Measurements from ENCODE around the gene PKIG. TPM values are rescaled to one million over a fixed set of nuclear protein-coding genes. Genes with fewer than 3 reads are reported as not detected.

The PKIG gene
- total and polyA plus RNA-seq, 5 donors from 2014 or later = 0.44 to 1.6 (median 1.1) TPM

DNA sequence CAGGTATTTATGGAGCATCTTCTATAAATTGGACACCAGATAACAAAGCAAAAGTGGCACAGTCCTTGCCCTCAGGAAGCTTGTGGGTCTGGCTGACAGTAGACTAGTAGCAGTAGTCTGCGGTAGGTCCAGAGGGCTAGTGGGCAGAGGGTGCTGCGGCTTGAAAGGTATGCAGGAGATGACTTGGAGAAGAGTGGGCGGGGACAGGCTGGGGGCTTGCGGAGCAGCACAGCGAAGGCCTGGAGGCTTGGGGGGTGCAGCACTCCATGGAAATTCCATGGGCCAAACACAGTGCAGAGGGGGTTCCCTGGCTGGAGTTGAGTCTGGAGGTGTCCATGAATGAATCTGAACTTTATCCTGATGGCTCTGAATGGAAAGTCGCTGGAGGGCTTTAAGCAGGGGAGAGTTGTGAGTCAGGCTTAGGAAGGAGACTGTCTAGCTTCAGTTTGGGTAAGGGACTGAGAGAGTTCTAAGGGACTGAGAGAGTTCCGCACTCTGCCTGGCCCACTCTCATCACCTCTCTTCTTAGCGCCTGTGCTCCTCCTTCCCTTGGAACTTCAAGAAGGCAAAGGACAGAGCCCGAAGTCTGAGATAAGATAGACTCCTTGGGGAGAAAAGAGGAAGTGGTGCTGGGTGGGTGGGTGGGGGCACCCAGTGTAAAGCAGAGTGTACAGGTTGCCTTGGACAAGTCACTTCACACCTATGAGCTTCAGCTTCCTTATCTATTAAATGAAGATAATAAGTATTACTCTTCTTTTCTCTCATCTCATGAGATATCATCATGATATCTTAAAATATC lies 8.8 kb downstream of the PKIG start:
- Mint-ChIP-seq H3K27me3 (no peaks in the 10 kb centered on the region), H3K36me3 (no peaks in the 10 kb centered on the region), H3K27ac (peak overlapping the region in 1 of 3 donors; percentile 29), H3K9me3 (no peaks in the 10 kb centered on the region), H3K4me3 (no peak overlapping the region), H3K4me1 (no peaks in the 10 kb centered on the region)
- Histone ChIP-seq H3K9me3 (ENCODE audit: control insufficient read depth in 2 of 2, low read length in 2 of 2) (no peaks in the 10 kb centered on the region), H3K36me3 (ENCODE audit: control insufficient read depth, insufficient read depth, low read length) (no peaks in the 10 kb centered on the region), H3K4me3 (ENCODE audit: low read depth, low read length) (no peak overlapping the region), H3K27me3 (ENCODE audit: control insufficient read depth, insufficient read depth, low read length) (no peaks in the 10 kb centered on the region), H3K27ac (ENCODE audit: insufficient read depth, low read length, poor library complexity, severe bottlenecking) (no peak overlapping the region), H3K4me1 (ENCODE audit: control insufficient read depth, insufficient read depth, low read length, poor library complexity, severe bottlenecking) (no peaks in the 10 kb centered on the region)
- DNase-seq = no peak
- no peak for ATAC-seq (ENCODE audit: low read depth in 2 of 2)

DNA sequence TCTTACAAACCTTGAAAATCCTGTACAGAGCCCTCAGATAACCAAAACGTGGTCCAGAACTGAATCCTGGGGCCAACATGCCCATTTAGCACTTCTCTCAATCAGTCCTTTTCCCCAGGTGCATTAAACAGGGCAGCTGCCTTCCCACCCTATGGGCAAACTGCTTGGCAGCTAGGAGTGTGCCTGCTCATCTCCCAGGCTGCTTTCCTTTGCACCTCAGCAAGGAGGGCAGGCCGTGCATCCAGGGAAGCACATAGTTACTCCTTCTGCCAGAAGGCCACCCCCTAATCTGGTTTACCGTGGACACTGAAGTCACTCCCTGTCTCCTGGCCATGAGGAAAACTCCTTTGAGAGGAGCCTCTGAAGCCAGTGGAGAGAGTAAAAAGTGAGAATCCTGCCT lies 10.0 kb downstream of the PKIG start:
- Histone ChIP-seq H3K27me3 (ENCODE audit: control insufficient read depth, insufficient read depth, low read length) (no peaks in the 10 kb centered on the region), H3K4me3 (ENCODE audit: low read depth, low read length) (no peak overlapping the region), H3K9me3 (ENCODE audit: control insufficient read depth in 2 of 2, low read length in 2 of 2) (no peaks in the 10 kb centered on the region), H3K27ac (ENCODE audit: insufficient read depth, low read length, poor library complexity, severe bottlenecking) (no peak overlapping the region), H3K4me1 (ENCODE audit: control insufficient read depth, insufficient read depth, low read length, poor library complexity, severe bottlenecking) (no peaks in the 10 kb centered on the region), H3K36me3 (ENCODE audit: control insufficient read depth, insufficient read depth, low read length) (no peaks in the 10 kb centered on the region)
- ATAC-seq (ENCODE audit: low read depth in 2 of 2) = no peak
- DNase-seq = no peak
- Mint-ChIP-seq H3K27me3 (no peaks in the 10 kb centered on the region), H3K4me1 (no peaks in the 10 kb centered on the region), H3K9me3 (no peaks in the 10 kb centered on the region), H3K4me3 (no peak overlapping the region), H3K27ac (no peak overlapping the region), H3K36me3 (no peaks in the 10 kb centered on the region)

DNA sequence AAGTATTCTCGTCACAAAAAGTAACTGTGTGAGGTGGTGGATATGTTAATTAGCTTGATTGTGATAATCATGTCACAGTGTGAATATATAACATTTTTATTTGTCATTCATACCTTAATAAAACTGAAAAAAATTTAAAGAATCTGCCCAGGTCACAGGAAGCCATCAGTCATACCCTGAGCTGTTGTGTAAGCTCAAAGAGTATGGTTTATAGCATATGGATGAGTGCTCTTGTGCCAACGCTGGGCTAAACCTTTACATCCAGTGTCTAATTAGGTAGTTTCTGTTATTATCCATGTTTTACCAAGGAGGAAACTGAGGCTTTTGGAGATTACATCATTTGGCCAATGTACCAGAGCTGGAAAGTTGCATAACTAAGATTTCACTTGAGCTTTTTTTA lies 11.4 kb downstream of the PKIG start:
- no peak overlapping the region for H3K27ac Mint-ChIP-seq
- no peak for ATAC-seq (ENCODE audit: low read depth in 2 of 2)

DNA sequence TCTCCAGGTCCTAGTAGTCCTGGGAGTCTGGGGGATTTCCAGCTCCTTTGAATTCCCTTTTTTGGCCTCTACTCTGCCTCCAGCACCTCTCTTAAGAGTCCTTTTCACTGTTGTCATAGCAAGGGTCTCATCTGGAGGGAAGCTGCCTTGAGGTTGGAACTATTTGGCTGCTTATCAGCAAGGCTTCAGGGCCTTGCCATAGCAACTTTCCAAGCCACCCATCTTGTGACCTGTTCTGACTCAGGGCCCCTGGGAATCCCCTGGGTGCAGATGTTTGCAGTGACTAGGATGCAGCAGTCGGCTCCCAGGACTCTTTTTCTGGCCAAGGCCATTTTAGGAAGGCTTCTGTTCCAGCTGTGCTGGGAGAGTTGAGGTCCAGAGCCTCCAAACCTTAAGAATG lies 12.4 kb downstream of the PKIG start:
- Mint-ChIP-seq H3K27ac (no peak overlapping the region), H3K36me3 (no peaks in the 10 kb centered on the region), H3K9me3 (no peaks in the 10 kb centered on the region), H3K4me3 (no peak overlapping the region), H3K27me3 (no peaks in the 10 kb centered on the region), H3K4me1 (peaks cover 5 to 11% (median 7%) of the 10 kb centered on the region in 4 donors)
- no peak overlapping the region for H3K27ac ChIP-seq (ENCODE audit: insufficient read depth, low read length, poor library complexity, severe bottlenecking)
- H3K4me1 ChIP-seq (ENCODE audit: control insufficient read depth, insufficient read depth, low read length, poor library complexity, severe bottlenecking) = no peaks in the 10 kb centered on the region
- H3K36me3 ChIP-seq (ENCODE audit: control insufficient read depth, insufficient read depth, low read length) = no peaks in the 10 kb centered on the region
- DNase-seq (no peak), ATAC-seq (ENCODE audit: low read depth in 2 of 2) (no peak)
- H3K27me3 ChIP-seq (ENCODE audit: control insufficient read depth, insufficient read depth, low read length) = no peaks in the 10 kb centered on the region
- no peaks in the 10 kb centered on the region for H3K9me3 ChIP-seq (ENCODE audit: control insufficient read depth in 2 of 2, low read length in 2 of 2)
- no peak overlapping the region for H3K4me3 ChIP-seq (ENCODE audit: low read depth, low read length)

More for the DNA sequence above, 11.4 kb downstream of the PKIG start:
- H3K27me3 ChIP-seq (ENCODE audit: control insufficient read depth, insufficient read depth, low read length) = no peaks in the 10 kb centered on the region
- Mint-ChIP-seq H3K9me3 (no peaks in the 10 kb centered on the region), H3K4me3 (no peak overlapping the region), H3K4me1 (peaks cover 3 to 11% (median 6%) of the 10 kb centered on the region in 4 donors), H3K27me3 (no peaks in the 10 kb centered on the region), H3K36me3 (no peaks in the 10 kb centered on the region)
- no peaks in the 10 kb centered on the region for H3K4me1 ChIP-seq (ENCODE audit: control insufficient read depth, insufficient read depth, low read length, poor library complexity, severe bottlenecking)
- no peaks in the 10 kb centered on the region for H3K36me3 ChIP-seq (ENCODE audit: control insufficient read depth, insufficient read depth, low read length)
- no peak overlapping the region for H3K27ac ChIP-seq (ENCODE audit: insufficient read depth, low read length, poor library complexity, severe bottlenecking)
- no peak overlapping the region for H3K4me3 ChIP-seq (ENCODE audit: low read depth, low read length)
- no peak for DNase-seq
- H3K9me3 ChIP-seq (ENCODE audit: control insufficient read depth in 2 of 2, low read length in 2 of 2) = no peaks in the 10 kb centered on the region

DNA sequence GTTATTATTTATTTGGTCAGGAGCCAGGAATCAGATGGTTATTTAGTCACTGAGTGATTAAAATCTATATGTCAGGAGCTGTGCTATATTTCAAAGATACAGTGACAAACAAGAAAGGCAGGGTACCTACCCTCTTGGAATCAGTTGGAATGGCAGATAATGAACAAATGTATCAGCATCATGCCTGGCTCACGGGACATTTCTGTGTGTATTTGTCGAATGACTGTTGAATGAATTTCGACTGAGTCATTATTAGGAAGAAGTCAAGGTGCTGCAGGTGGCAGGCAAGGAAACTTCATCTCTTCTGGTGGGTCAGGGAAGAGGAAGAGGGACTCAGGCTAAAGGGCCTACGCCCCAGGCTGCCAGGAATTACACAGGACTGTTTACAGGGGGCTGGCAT lies 13.6 kb downstream of the PKIG start:
- H3K9me3 ChIP-seq (ENCODE audit: control insufficient read depth in 2 of 2, low read length in 2 of 2) = no peaks in the 10 kb centered on the region
- H3K4me3 ChIP-seq (ENCODE audit: low read depth, low read length) = no peak overlapping the region
- no peak overlapping the region for H3K27ac ChIP-seq (ENCODE audit: insufficient read depth, low read length, poor library complexity, severe bottlenecking)
- no peak for DNase-seq
- Mint-ChIP-seq H3K27me3 (no peaks in the 10 kb centered on the region), H3K9me3 (no peaks in the 10 kb centered on the region), H3K4me1 (peaks cover 5 to 11% (median 7%) of the 10 kb centered on the region in 4 donors), H3K36me3 (no peaks in the 10 kb centered on the region), H3K4me3 (no peak overlapping the region), H3K27ac (peak overlapping the region in 1 of 3 donors; percentile 46)
- no peaks in the 10 kb centered on the region for H3K27me3 ChIP-seq (ENCODE audit: control insufficient read depth, insufficient read depth, low read length)
- no peaks in the 10 kb centered on the region for H3K4me1 ChIP-seq (ENCODE audit: control insufficient read depth, insufficient read depth, low read length, poor library complexity, severe bottlenecking)
- no peak for ATAC-seq (ENCODE audit: low read depth in 2 of 2)
- H3K36me3 ChIP-seq (ENCODE audit: control insufficient read depth, insufficient read depth, low read length) = no peaks in the 10 kb centered on the region

DNA sequence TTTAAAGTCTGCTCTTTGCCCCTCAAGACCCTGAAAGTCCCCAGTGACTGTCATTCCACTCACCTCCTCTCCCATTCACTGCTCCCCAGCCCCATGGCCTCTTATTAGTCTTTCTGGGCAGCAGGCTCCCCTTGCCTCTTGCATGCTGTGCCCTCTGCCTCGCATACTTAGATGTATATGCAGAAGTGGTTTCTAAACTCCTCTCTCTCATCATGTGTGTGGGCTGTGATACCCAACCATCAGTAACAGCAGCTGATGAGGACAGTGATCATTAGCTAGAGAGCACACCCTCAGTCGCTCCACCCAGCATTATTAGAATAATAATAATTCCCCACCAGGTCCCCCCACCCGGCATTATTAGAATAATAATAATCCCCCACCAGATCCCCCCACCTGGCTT lies 14.5 kb downstream of the PKIG start:
- Mint-ChIP-seq H3K27ac (no peak overlapping the region), H3K27me3 (no peaks in the 10 kb centered on the region), H3K4me1 (peaks cover 5 to 12% (median 8%) of the 10 kb centered on the region in 4 donors), H3K4me3 (no peak overlapping the region), H3K36me3 (no peaks in the 10 kb centered on the region), H3K9me3 (no peaks in the 10 kb centered on the region)
- no peaks in the 10 kb centered on the region for H3K9me3 ChIP-seq (ENCODE audit: control insufficient read depth in 2 of 2, low read length in 2 of 2)
- no peaks in the 10 kb centered on the region for H3K27me3 ChIP-seq (ENCODE audit: control insufficient read depth, insufficient read depth, low read length)
- H3K27ac ChIP-seq (ENCODE audit: insufficient read depth, low read length, poor library complexity, severe bottlenecking) = no peak overlapping the region
- H3K4me1 ChIP-seq (ENCODE audit: control insufficient read depth, insufficient read depth, low read length, poor library complexity, severe bottlenecking) = no peaks in the 10 kb centered on the region
- no peak for ATAC-seq (ENCODE audit: low read depth in 2 of 2)
- DNase-seq = no peak
- H3K4me3 ChIP-seq (ENCODE audit: low read depth, low read length) = no peak overlapping the region
- H3K36me3 ChIP-seq (ENCODE audit: control insufficient read depth, insufficient read depth, low read length) = no peaks in the 10 kb centered on the region

DNA sequence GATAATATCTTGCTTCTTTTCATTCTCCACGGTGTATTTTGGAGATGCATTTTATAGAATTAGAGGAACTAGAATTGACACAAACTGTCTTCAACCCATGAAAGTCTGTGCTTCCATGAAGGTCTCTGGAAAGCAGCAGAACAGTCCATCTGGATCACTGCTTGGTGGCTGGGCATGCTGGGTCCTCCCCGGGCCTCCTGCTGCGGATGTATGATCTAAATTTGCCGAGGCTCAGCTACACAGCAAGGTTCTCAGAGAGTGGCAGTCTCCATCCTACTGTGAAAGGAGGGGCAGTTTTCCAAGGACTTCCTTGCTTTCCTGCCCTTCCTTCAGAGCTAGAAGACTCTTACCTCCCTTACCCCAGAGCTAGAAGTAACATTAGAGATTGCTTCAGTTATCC lies 15.1 kb downstream of the PKIG start:
- Mint-ChIP-seq H3K36me3 (no peaks in the 10 kb centered on the region), H3K27ac (peak overlapping the region in 1 of 3 donors; percentile 82), H3K4me1 (peaks cover 5 to 13% (median 8%) of the 10 kb centered on the region in 4 donors), H3K27me3 (no peaks in the 10 kb centered on the region), H3K4me3 (no peak overlapping the region), H3K9me3 (no peaks in the 10 kb centered on the region)
- Histone ChIP-seq H3K36me3 (ENCODE audit: control insufficient read depth, insufficient read depth, low read length) (no peaks in the 10 kb centered on the region), H3K4me3 (ENCODE audit: low read depth, low read length) (no peak overlapping the region), H3K9me3 (ENCODE audit: control insufficient read depth in 2 of 2, low read length in 2 of 2) (no peaks in the 10 kb centered on the region), H3K27ac (ENCODE audit: insufficient read depth, low read length, poor library complexity, severe bottlenecking) (no peak overlapping the region), H3K27me3 (ENCODE audit: control insufficient read depth, insufficient read depth, low read length) (no peaks in the 10 kb centered on the region), H3K4me1 (ENCODE audit: control insufficient read depth, insufficient read depth, low read length, poor library complexity, severe bottlenecking) (no peaks in the 10 kb centered on the region)
- DNase-seq (no peak), ATAC-seq (ENCODE audit: low read depth in 2 of 2) (no peak)

DNA sequence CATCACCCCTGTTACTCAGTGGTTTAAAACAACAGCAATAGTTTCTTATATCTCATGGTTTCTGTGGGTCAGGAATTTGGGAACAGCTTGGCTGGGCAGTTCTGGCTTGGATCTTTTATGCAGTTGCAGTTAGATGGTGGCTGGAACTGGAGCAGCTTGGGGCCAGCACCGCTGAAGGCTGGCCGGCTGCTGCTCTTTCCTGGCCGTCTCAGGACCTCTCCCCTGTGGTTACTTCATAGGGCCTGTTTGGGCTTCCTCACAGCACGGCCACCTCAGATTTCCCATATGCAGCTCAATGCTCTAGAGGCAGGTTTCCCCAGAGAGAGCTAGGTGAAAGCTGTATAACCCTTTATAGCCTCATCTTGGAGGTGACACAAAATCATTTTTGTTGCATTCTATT lies 15.6 kb downstream of the PKIG start:
- H3K4me1 ChIP-seq (ENCODE audit: control insufficient read depth, insufficient read depth, low read length, poor library complexity, severe bottlenecking) = no peaks in the 10 kb centered on the region
- Mint-ChIP-seq H3K36me3 (no peaks in the 10 kb centered on the region), H3K27me3 (no peaks in the 10 kb centered on the region), H3K9me3 (no peaks in the 10 kb centered on the region), H3K4me3 (no peak overlapping the region), H3K4me1 (peaks cover 5 to 13% (median 8%) of the 10 kb centered on the region in 4 donors), H3K27ac (peak overlapping the region in 1 of 3 donors; percentile 82)
- no peak overlapping the region for H3K4me3 ChIP-seq (ENCODE audit: low read depth, low read length)
- H3K27me3 ChIP-seq (ENCODE audit: control insufficient read depth, insufficient read depth, low read length) = no peaks in the 10 kb centered on the region
- no peaks in the 10 kb centered on the region for H3K9me3 ChIP-seq (ENCODE audit: control insufficient read depth in 2 of 2, low read length in 2 of 2)
- no peak overlapping the region for H3K27ac ChIP-seq (ENCODE audit: insufficient read depth, low read length, poor library complexity, severe bottlenecking)
- no peak for ATAC-seq (ENCODE audit: low read depth in 2 of 2)
- DNase-seq = no peak
- H3K36me3 ChIP-seq (ENCODE audit: control insufficient read depth, insufficient read depth, low read length) = no peaks in the 10 kb centered on the region
